HUES48 (cell line): Measurements from ENCODE around the gene TSEN34.
"Not testable (repeated sequence)": the region's sequence is repeated elsewhere in the genome, so short reads cannot be mapped to it uniquely, and the experiment has no call there.

Source experiments
- H3K27ac ChIP-seq: one replicate; pipeline ENCODE4 v1.7.0; 2013; ENCODE audit warnings: low read depth, low read length, inconsistent platforms
- H3K27me3 ChIP-seq: 2 replicates; pipeline ENCODE4 v1.6.1; 2013; ENCODE audit warnings: mild to moderate bottlenecking, low read length; ENCODE audit not compliant: control insufficient read depth, insufficient read depth
- H3K36me3 ChIP-seq: 2 replicates; pipeline ENCODE4 v1.6.1; 2013; ENCODE audit warnings: low read length; ENCODE audit not compliant: control insufficient read depth, insufficient read depth
- H3K4me1 ChIP-seq: 2 replicates; pipeline ENCODE4 v1.6.1; 2013; ENCODE audit warnings: mild to moderate bottlenecking, low read length; ENCODE audit not compliant: control insufficient read depth, insufficient read depth
- H3K4me3 ChIP-seq: 2 replicates; pipeline ENCODE4 v1.5.1; 2013; ENCODE audit warnings: mild to moderate bottlenecking, low read depth, low read length
- H3K9ac ChIP-seq: 2 replicates; pipeline ENCODE4 v1.6.1; 2013; ENCODE audit warnings: mild to moderate bottlenecking, low read depth, low read length, moderate library complexity
- H3K9me3 ChIP-seq: 2 replicates; pipeline ENCODE4 v1.6.1; 2013; ENCODE audit warnings: low read length; ENCODE audit not compliant: control insufficient read depth, insufficient read depth

The TSEN34 gene

DNA sequence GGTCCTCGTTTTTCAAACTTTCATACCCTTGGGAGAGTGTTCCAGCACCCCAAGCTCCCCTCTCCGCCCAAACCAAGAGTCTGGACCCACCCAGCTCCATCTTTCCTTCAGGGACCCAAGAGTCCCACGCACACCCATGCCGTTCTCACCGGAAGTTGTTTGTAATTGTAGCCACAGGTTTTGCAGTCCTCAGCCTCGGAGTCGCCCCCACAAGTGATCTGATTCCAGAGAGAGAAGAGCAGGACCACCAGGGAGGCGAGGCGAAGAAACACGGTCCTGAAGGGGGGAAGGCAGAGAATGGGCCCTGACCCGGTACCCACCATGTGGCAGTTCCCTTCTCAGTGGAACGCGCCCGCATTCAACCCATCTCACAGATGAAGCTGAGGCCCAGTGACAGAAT lies 28.2 kb upstream of the TSEN34 start:
- Histone ChIP-seq H3K4me3 (peak overlapping the region; percentile 74), H3K27ac (no peak overlapping the region)

DNA sequence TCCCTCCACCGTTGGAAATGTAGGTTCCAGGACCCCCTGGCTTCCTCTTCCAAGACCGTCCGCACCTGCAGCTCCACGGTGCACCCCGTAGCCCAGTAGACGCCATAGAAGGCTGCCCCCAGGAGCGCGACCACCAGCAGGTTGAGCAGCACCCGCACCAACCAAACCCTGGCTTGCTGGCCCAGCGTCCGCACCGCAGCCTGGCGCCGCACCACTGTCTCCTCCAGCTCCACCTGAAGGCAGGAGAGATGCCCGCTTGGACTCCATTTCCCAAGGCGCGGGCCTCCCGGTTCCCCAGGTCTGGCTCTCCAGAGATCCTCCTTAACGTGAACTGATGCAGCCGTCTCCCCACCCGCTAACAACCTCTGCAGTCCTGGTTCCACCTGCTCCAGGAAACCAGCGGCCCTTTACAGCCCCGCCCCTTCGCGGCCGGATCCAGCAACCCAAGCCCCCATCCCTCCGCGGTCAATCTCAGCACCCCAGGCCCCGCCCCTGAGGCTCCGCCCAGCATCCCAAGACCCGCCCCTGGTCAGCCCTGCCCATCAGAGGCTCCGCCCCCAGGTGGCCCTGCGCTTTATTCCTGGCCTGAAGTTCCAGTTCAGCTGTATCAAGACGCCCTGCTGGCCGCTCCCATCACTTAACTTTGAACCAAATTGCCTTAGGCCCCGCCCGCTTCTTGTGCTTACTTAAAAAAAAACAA lies 26.6 kb upstream of the TSEN34 start:
- Histone ChIP-seq H3K36me3 (no peaks in the 10 kb centered on the region), H3K4me1 (peaks cover 14% of the 10 kb centered on the region), H3K27ac (no peak overlapping the region), H3K9ac (no peak overlapping the region), H3K4me3 (peak overlapping the region; percentile 62), H3K27me3 (peaks cover 6% of the 10 kb centered on the region), H3K9me3 (no peaks in the 10 kb centered on the region)

More for the DNA sequence above, 28.2 kb upstream of the TSEN34 start:
- Histone ChIP-seq H3K9me3 (no peaks in the 10 kb centered on the region), H3K4me1 (peaks cover 14% of the 10 kb centered on the region; the same call in 1 of the 2 replicates), H3K9ac (no peak overlapping the region), H3K27me3 (peaks cover 6% of the 10 kb centered on the region), H3K36me3 (peaks cover 3% of the 10 kb centered on the region; the same call in 1 of the 2 replicates)

DNA sequence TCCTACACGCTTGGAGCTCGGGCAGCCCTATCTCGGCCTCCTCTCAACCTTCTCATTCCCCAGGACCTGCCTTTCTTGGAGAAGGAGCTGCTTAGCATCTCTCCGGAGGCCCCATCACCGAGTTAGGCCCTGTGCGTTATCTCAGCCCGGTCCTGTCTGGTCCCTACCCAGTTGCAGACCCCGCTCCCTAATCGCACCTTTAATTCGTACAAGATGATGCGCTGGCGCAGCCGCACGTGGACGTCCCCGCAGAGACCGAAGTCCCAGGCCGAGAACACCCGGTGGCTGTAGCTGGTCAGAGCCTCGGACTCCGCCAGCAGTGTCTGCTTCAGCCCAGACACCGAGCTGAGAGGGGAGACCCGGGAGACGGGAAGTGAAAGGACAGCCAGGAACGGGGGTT lies 25.9 kb upstream of the TSEN34 start:
- H3K36me3 ChIP-seq, result no peaks in the 10 kb centered on the region
- H3K4me1 ChIP-seq, result peaks cover 14% of the 10 kb centered on the region
- H3K9me3 ChIP-seq, result no peaks in the 10 kb centered on the region
- no peak overlapping the region for H3K9ac ChIP-seq
- H3K4me3 ChIP-seq, result no peak overlapping the region
- H3K27me3 ChIP-seq, result peaks cover 6% of the 10 kb centered on the region
- H3K27ac ChIP-seq, result no peak overlapping the region

DNA sequence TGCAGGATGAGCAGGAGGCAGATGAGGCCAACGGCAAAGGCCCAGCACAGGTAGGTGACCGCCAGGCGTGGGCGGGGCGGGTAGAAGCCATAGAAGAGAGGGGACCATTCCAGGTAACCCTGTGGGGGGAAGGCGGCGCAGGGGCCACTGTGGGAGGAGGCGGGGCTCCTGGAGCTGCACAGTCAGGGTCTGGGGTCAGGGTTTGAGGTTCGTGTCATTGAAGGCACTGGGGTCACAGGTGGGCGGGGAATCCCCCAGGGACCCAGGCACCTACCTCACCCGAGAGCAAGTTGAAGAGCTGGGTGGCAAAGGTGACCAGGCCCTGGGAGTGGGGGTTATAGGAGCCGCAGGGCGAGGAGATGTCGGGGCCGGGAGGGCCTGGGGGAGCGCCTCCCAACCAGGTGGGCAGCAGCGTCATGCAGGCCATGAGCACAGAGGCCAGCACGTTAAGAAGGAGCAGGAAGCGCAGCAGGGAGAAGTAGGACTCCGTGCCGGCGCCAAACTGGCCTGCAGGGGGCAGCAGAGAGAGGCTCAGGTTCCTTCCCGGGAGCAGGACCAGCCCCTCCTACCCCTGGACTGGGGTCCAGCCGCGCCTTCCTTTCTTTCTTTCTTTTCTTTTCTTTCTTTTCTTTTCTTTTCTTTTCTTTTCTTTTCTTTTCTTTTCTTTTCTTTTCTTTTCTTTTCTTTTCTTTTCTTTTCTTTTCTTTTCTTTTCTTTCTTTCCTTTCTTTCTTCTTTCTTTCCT lies 22.8 kb upstream of the TSEN34 start:
- no peaks in the 10 kb centered on the region for H3K9me3 ChIP-seq
- no peak overlapping the region for H3K4me3 ChIP-seq
- peaks cover 6% of the 10 kb centered on the region for H3K4me1 ChIP-seq
- H3K9ac ChIP-seq, result no peak overlapping the region
- H3K27ac ChIP-seq, result no peak overlapping the region
- no peaks in the 10 kb centered on the region for H3K36me3 ChIP-seq
- H3K27me3 ChIP-seq, result peaks cover 4% of the 10 kb centered on the region

DNA sequence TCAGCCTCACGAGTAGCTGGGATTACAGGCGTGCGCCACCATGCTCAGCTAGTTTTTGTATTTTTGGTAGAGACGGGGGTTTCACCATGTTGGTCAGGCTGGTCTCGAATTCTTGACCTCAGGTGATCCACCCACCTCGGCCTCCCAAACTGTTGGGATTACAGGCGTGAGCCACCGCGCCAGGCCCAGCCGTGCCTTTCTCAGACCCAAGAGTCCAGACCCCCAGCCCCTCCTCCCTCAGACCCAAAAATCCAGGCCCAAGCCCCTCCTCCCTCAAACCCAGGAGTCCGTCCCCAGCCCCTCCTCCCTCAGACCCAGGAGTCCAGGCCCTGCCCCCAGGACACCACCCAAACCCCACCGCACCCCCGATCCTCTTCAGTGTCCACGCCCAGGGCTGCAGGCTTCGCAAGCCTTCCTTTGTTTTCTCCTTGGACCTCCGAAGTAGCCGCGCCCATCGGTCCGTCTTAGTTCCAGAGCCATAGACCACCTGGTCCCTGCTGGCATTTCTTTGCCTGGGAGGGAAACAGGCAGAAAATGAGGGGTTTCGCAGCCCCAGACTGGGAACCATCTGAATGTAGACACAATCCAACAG lies 21.9 kb upstream of the TSEN34 start:
- Histone ChIP-seq H3K4me3 (no peak overlapping the region), H3K36me3 (no peaks in the 10 kb centered on the region), H3K4me1 (peaks cover 8% of the 10 kb centered on the region)

DNA sequence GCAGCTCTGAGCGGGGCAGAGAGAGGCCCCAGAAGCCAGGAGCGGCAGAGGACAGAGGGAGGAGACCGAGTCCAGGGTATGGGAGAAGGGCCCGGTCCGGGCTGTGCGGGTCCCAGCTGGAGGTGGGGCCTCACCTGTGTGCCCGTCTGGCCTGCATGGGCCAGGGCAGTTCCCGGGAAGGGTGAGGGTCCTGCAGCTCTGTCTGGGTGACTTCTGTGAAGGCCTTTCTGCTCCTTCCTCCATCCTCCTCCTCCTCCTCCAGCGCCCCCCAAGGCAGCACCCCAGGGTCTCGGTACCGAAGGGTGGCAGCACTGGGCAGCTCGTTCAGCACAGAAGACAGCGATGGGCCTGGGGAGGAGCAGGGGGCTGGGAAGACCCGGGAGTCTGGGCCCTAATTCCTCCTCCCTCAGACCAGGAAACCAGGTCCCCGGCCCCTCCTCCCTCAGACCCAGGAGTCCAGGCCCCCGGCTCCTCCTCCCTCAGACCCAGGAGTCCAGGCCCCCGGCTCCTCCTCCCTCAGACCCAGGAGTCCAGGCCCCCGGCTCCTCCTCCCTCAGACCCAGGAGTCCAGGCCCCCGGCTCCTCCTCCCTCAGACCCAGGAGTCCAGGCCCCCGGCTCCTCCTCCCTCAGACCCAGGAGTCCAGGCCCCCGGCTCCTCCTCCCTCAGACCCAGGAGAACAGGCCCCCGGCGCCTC lies 19.2 kb upstream of the TSEN34 start:
- H3K27ac ChIP-seq, H3K9me3 ChIP-seq, H3K36me3 ChIP-seq, H3K4me1 ChIP-seq, H3K27me3 ChIP-seq, H3K4me3 ChIP-seq, H3K9ac ChIP-seq: not testable (repeated sequence)

More for the DNA sequence above, 21.9 kb upstream of the TSEN34 start:
- Histone ChIP-seq H3K27ac (no peak overlapping the region), H3K27me3 (no peaks in the 10 kb centered on the region), H3K9ac (no peak overlapping the region), H3K9me3 (no peaks in the 10 kb centered on the region)

DNA sequence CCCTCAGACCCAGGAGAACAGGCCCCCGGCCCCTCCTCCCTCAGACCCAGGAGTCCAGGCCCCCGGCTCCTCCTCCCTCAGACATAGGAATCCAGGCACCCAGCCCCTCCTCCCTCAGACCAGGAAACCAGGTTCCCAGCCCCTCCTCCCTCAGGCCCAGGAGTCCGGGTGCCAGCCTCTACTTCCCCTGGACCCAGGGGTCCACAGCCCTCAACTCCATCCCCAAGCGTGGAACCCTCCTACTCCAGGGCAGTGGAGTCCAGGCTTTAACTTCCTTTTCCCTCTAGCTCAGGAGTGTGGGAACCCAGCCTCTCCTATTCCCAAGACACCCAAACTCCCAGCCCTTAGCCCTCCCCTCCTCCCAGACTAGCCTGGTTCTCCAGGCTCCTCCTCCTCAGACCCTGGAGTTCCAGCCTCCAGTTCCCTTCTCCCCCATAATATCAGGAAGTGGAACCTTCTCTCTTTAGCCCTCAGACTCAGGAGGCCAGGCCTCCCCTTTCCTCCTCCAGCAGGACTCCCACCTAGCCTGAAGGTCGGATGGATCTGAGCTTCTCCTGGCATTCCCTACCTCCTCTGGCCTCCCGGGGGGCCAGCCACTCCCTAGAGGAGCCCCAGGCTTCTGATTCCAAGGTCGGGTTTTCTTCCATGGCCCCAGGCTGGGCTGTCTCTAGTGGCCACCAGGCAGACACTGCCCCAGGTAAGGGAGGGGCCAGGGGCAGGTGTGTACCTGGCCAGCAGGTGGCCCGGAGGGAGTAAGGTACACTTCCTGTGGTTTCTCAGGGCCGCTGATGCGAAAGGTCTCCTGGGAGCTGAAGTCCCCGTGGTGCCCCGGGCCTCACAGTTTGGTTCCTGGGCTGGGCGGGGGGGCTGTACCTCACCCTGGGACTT lies 18.4 kb upstream of the TSEN34 start, which contains the start of gene TMC4:
TMC4 (minus strand) TSS at position 690 of the 888 bp plus-strand sequence; CDS start at position 647, 43 bp downstream.
- H3K4me3 ChIP-seq, result peak within 1 kb of the TSS; percentile 58

DNA sequence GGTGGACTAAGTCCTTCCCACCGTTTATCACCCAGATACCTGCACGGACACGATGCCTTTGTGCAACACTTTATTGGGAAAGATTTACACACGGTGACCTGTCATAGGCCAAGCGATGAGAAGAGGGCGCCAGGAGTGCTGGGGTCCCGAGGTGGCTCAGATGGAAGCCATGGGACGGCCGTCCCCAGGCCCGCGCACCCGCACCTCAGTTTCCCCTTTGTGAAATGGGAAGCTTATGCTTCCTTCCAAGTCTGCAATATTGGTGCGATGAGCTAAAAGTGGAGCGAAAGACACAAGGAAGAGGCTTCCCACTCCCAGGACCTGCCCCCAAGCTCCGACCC lies 17.8 kb upstream of the TSEN34 start:
- no peak overlapping the region for H3K9ac ChIP-seq
- H3K27me3 ChIP-seq, result no peaks in the 10 kb centered on the region
- no peaks in the 10 kb centered on the region for H3K9me3 ChIP-seq
- peaks cover 10% of the 10 kb centered on the region for H3K4me1 ChIP-seq
- H3K36me3 ChIP-seq, result peaks cover 10% of the 10 kb centered on the region
- peak overlapping the region; percentile 42 for H3K27ac ChIP-seq
- no peak overlapping the region; the same call in 1 of the 2 replicates for H3K4me3 ChIP-seq

More for the DNA sequence above, 18.4 kb upstream of the TSEN34 start, which contains the start of gene TMC4:
- H3K27me3 ChIP-seq, result no peaks in the 10 kb centered on the region
- peak within 1 kb of the TSS; percentile 42; the same call in 1 of the 2 replicates for H3K9ac ChIP-seq
- peak within 1 kb of the TSS; percentile 52 for H3K27ac ChIP-seq
- no peaks in the 10 kb centered on the region for H3K9me3 ChIP-seq
- peaks cover 8% of the 10 kb centered on the region for H3K4me1 ChIP-seq
- H3K36me3 ChIP-seq, result peaks cover 7% of the 10 kb centered on the region

DNA sequence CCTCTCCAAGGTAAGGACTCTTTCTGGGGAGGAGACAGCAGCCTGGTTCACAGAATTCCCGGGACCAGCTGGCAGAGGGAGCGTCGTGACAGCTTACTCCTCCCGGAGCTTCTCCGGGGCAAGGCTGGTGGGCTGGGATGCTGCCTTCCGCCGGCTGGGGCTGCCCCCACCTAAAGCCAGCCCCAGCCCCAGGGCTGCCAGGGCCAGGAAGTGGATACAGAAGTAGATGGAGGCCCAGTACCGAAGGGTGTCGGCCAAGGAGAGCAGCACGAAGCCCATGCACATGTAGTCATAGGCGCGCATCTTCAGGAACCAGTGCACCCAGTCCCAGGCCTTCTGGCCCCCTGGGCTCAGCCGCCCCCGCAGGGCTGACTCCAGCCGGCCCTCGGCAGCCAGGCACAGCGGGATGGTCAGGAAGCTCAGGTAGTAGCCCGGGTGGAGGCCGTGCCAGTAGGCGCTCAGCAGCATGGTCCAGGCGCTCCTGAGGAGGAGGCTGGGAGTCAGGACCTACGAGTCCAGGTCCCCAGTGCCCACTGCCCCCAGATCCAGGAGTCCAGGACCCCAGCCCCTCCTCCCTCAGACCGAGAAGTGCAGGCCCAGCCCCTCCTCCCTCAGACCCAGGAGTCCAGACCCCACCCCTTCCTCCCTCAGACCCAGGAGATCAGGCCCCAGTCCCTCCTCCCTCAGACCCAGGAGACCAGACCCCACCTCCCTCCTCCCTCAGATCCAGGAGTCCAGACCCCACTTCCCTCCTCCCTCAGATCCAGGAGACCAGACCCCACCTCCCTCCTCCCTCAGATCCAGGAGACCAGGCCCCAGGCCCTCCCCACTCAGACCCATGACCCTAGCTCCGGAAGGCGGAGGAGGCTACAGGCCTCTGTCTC lies 16.9 kb upstream of the TSEN34 start:
- Histone ChIP-seq H3K4me3 (no peak overlapping the region), H3K9ac (no peak overlapping the region), H3K27ac (peak overlapping the region; percentile 42), H3K4me1 (peaks cover 13% of the 10 kb centered on the region), H3K36me3 (peaks cover 12% of the 10 kb centered on the region), H3K27me3 (no peaks in the 10 kb centered on the region), H3K9me3 (no peaks in the 10 kb centered on the region)
